ENCODE measurements around the gene HEPH.

The HEPH gene

DNA sequence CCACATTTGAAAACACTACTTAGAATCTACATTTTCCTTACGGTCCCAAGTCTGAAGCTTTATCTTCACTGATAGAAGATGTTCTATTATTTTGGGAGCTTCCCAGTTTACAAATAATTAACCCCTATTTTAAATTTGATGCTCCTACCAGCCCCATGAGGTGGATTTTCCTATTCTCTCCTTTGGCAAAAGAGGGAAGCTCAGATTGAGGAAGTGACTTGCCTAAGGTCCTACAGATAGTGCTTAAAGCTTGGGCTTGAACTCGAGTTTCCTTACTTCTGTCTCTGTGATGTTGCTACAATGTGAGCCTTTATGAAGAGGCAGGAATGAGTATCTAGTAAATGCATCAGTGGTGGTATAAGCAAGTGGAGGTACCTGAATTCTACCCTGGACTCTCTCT, 27.5 kb downstream of the HEPH start:
- Histone ChIP-seq H3K9ac (ENCODE audit: low read depth, low read length, poor library complexity, severe bottlenecking) (no peak overlapping the region), H4K20me1 (ENCODE audit: insufficient read depth, low read length, poor library complexity, severe bottlenecking) (no peaks in the 10 kb centered on the region)

GRCh38 chrX:66193821-66194220, 29.8 kb downstream of the HEPH start:
- H2AFZ ChIP-seq (ENCODE audit: low read length), result no peak overlapping the region
- no peak overlapping the region for H3K4me3 ChIP-seq (ENCODE audit: low read length, poor library complexity, severe bottlenecking)
- no peak overlapping the region for H3K4me2 ChIP-seq (ENCODE audit: low read depth, low read length, poor library complexity, severe bottlenecking)
- no peaks in the 10 kb centered on the region for H3F3A ChIP-seq (ENCODE audit: low read depth)
- no peaks in the 10 kb centered on the region for H3K9me2 ChIP-seq (replicated peaks; ENCODE audit: low read depth, low read length)
- no peaks in the 10 kb centered on the region for H4K20me1 ChIP-seq (ENCODE audit: insufficient read depth, low read length, poor library complexity, severe bottlenecking)
- H3K79me2 ChIP-seq (ENCODE audit: insufficient read depth, low read length), result no peaks in the 10 kb centered on the region
- no peak for TF ChIP-seq EZH2phosphoT487 (IDR thresholded peaks at IDR 0.05; ENCODE audit: borderline replicate concordance)
- no peak for TF ChIP-seq CTCF (conservative IDR thresholded peaks at IDR 0.05; ENCODE audit: low read length)
- H3K27me3 ChIP-seq (ENCODE audit: insufficient read depth, low read length, poor library complexity, severe bottlenecking), result no peaks in the 10 kb centered on the region
- H3K9ac ChIP-seq (ENCODE audit: low read depth, low read length, poor library complexity, severe bottlenecking), result no peak overlapping the region
- no peaks in the 10 kb centered on the region for H3K9me3 ChIP-seq (ENCODE audit: insufficient read depth, low read depth, low read length)
- H3K4me1 ChIP-seq (ENCODE audit: insufficient read depth, low read length, poor library complexity, severe bottlenecking), result no peaks in the 10 kb centered on the region
- no peaks in the 10 kb centered on the region for H3K36me3 ChIP-seq (ENCODE audit: insufficient read depth, low read length)

More for the DNA sequence above, 27.5 kb downstream of the HEPH start:
- H3K36me3 ChIP-seq (ENCODE audit: insufficient read depth, low read length), result no peaks in the 10 kb centered on the region
- no peaks in the 10 kb centered on the region for H3K79me2 ChIP-seq (ENCODE audit: insufficient read depth, low read length)
- TF ChIP-seq CTCF (conservative IDR thresholded peaks at IDR 0.05; ENCODE audit: low read length) (no peak), EZH2phosphoT487 (IDR thresholded peaks at IDR 0.05; ENCODE audit: borderline replicate concordance) (no peak)
- no peak overlapping the region for H2AFZ ChIP-seq (ENCODE audit: low read length)
- H3K9me2 ChIP-seq (replicated peaks; ENCODE audit: low read depth, low read length), result no peaks in the 10 kb centered on the region
- no peak overlapping the region for H3K4me2 ChIP-seq (ENCODE audit: low read depth, low read length, poor library complexity, severe bottlenecking)
- no peaks in the 10 kb centered on the region for H3F3A ChIP-seq (ENCODE audit: low read depth)
- no peaks in the 10 kb centered on the region for H3K4me1 ChIP-seq (ENCODE audit: insufficient read depth, low read length, poor library complexity, severe bottlenecking)
- H3K27me3 ChIP-seq (ENCODE audit: insufficient read depth, low read length, poor library complexity, severe bottlenecking), result no peaks in the 10 kb centered on the region
- no peaks in the 10 kb centered on the region for H3K9me3 ChIP-seq (ENCODE audit: insufficient read depth, low read depth, low read length)
- H3K4me3 ChIP-seq (ENCODE audit: low read length, poor library complexity, severe bottlenecking), result no peak overlapping the region

DNA sequence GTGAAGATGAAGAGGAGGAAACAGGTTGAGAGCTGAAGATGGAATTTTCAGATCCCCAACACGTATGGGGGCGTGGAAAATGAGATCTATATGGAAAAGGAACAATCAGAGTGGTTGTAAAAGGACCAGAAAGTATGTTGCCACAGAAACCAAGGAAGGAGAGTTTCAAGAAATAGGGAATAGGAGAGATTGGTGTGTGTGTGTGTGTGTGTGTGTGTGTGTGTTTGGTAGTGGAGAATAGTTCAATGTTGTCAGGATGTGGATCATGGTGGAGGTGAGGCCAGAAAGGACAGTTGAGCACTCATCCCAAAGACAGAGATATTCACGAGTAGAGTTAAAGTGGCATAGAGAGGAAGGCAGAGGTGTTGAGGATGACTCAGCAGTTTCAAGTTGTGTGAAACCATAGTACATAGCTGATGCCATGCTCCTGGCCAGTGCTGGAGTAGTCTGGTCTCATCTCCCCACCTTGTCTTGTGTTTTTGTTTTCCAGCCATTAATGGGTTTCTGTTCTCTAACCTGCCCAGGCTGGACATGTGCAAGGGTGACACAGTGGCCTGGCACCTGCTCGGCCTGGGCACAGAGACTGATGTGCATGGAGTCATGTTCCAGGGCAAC, 36.1 kb downstream of the HEPH start:
- no peaks in the 10 kb centered on the region for H3K9me3 ChIP-seq (ENCODE audit: insufficient read depth, low read depth, low read length)
- no peaks in the 10 kb centered on the region for H3F3A ChIP-seq (ENCODE audit: low read depth)
- H3K27me3 ChIP-seq (ENCODE audit: insufficient read depth, low read length, poor library complexity, severe bottlenecking), result no peaks in the 10 kb centered on the region
- no peak overlapping the region for H3K9ac ChIP-seq (ENCODE audit: low read depth, low read length, poor library complexity, severe bottlenecking)
- H3K79me2 ChIP-seq (ENCODE audit: insufficient read depth, low read length), result no peaks in the 10 kb centered on the region
- H4K20me1 ChIP-seq (ENCODE audit: insufficient read depth, low read length, poor library complexity, severe bottlenecking), result no peaks in the 10 kb centered on the region
- H3K9me2 ChIP-seq (replicated peaks; ENCODE audit: low read depth, low read length), result no peaks in the 10 kb centered on the region
- H3K36me3 ChIP-seq (ENCODE audit: insufficient read depth, low read length), result no peaks in the 10 kb centered on the region
- TF ChIP-seq CTCF (conservative IDR thresholded peaks at IDR 0.05; ENCODE audit: low read length), result no peak
- no peak for TF ChIP-seq EZH2phosphoT487 (IDR thresholded peaks at IDR 0.05; ENCODE audit: borderline replicate concordance)
- no peak overlapping the region for H3K4me3 ChIP-seq (ENCODE audit: low read length, poor library complexity, severe bottlenecking)
- peak overlapping the region; percentile 65 for H2AFZ ChIP-seq (ENCODE audit: low read length)
- H3K4me2 ChIP-seq (ENCODE audit: low read depth, low read length, poor library complexity, severe bottlenecking), result no peak overlapping the region
- peaks cover 3% of the 10 kb centered on the region for H3K4me1 ChIP-seq (ENCODE audit: insufficient read depth, low read length, poor library complexity, severe bottlenecking)

Data from Loucy (cell line).